Activated CD4-positive, alpha-beta T cell treated with anti-CD3 and anti-CD28 coated beads, Interleukin-2, amount 10 ng/mL, durations not matched to agents 7 days and 5 days (primary cell): ENCODE measurements around the gene NECTIN1. TPM values are rescaled to one million over a fixed set of nuclear protein-coding genes. Genes with fewer than 3 reads are reported as not detected.

Experiments used
- CTCF ChIA-PET: fragments of 350-600 bp; sonication (Branson Sonifier 250); formaldehyde crosslinking; loops from one replicate; lab custom pipeline; 2021; ENCODE audit warnings: antibody characterized with exemption; lab: Charles Lee
- POLR2A ChIA-PET: fragments of 350-600 bp; sonication (Branson Sonifier 250); formaldehyde crosslinking; loops from one replicate; lab custom pipeline; 2021; ENCODE audit warnings: antibody characterized with exemption; lab: Charles Lee
- DNase-seq: peaks from one replicate; pipeline ENCODE4 v3.0.0-alpha.2; 2020
- H3K27ac Mint-ChIP-seq: one replicate; pipeline ENCODE4 v1.8.0; 2021; ENCODE audit warnings: mild to moderate bottlenecking, moderate library complexity, mixed read lengths
- H3K27me3 Mint-ChIP-seq: one replicate; pipeline ENCODE4 v1.8.0; 2021; ENCODE audit warnings: mixed read lengths
- H3K36me3 Mint-ChIP-seq: one replicate; pipeline ENCODE4 v1.8.0; 2021; ENCODE audit warnings: low read depth, mixed read lengths
- H3K4me1 Mint-ChIP-seq: one replicate; pipeline ENCODE4 v1.8.0; 2021; ENCODE audit warnings: mixed read lengths
- H3K4me3 Mint-ChIP-seq: one replicate; pipeline ENCODE4 v1.8.0; 2021; ENCODE audit warnings: mild to moderate bottlenecking, moderate library complexity, mixed read lengths
- H3K9me3 Mint-ChIP-seq: one replicate; pipeline ENCODE4 v1.8.0; 2021; ENCODE audit warnings: mixed read lengths
- total RNA-seq, 2 experiments: library from RNA; stranded (reverse); gene quantifications; one replicate each; pipeline ENCODE4 v1.2.3, GENCODE V29; 2021

Gene NECTIN1
- total RNA-seq, 2 experiments from 2014 or later: 0.21 to 0.30 TPM

DNA sequence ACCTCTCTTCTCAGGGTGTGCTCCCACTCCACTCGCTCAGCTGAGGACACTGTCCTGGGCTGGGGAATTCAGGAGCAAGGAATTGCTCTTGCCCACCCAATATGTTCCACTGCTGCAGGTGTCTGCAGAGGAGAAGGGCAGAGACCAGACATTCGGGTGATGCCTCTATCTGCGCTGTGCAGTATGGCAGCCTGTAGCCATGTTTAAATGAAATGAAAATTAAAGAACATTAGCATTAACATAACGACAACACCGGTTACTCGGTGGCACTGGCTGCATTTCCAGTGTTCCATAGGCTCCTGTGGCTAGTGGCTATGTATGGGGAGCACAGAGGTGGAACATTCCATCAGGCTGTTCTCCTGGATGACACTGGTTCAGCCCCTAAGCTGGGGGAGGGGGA lies 104.4 kb downstream of the NECTIN1 start:
- H3K36me3 Mint-ChIP-seq: no peaks in the 10 kb centered on the region
- DNase-seq: no peak
- peaks cover 3% of the 10 kb centered on the region for H3K27me3 Mint-ChIP-seq
- ChIA-PET CTCF (interaction anchor here (0.7 kb wide), 1 partner anchor 59 kb away, joined by 3 read pairs; no protein-coding TSS in a partner anchor), POLR2A (no interaction called here)
- no peak overlapping the region for H3K4me3 Mint-ChIP-seq
- H3K4me1 Mint-ChIP-seq: no peaks in the 10 kb centered on the region
- H3K9me3 Mint-ChIP-seq: no peaks in the 10 kb centered on the region
- no peak overlapping the region for H3K27ac Mint-ChIP-seq

DNA sequence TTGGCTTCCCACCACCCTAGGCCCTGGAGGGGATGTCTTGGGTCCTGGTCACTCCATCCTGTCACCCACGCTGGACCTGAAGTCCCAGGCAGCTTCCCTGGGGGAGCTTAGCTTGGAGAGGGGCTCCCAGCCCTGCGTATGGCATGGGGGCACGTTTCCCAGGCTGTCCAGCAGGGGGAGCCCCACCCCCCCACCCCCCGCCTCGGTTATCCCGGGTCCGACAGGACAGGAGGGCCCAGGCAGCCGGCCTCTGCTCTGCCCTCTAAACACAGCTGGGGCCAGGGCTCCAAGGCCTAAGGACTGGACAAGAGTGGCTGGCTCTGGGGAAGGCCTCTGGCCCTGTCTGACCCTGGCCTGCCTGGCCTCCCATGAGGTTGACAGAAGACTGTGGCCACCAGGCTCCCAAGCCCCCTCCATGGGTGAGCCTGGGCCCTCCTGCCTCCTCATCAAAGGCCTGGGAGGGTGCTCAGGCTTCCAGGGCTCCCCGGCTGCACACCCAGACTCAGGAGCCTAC lies 104.8 kb downstream of the NECTIN1 start:
- no peaks in the 10 kb centered on the region for H3K9me3 Mint-ChIP-seq
- H3K36me3 Mint-ChIP-seq: no peaks in the 10 kb centered on the region
- POLR2A ChIA-PET: no interaction called here
- H3K4me1 Mint-ChIP-seq: no peaks in the 10 kb centered on the region
- no peak overlapping the region for H3K4me3 Mint-ChIP-seq
- DNase-seq: no peak
- CTCF ChIA-PET: interaction anchor here (0.7 kb wide), 1 partner anchor 59 kb away, joined by 3 read pairs; no protein-coding TSS in a partner anchor
- H3K27ac Mint-ChIP-seq: no peak overlapping the region
- H3K27me3 Mint-ChIP-seq: peaks cover 3% of the 10 kb centered on the region

DNA sequence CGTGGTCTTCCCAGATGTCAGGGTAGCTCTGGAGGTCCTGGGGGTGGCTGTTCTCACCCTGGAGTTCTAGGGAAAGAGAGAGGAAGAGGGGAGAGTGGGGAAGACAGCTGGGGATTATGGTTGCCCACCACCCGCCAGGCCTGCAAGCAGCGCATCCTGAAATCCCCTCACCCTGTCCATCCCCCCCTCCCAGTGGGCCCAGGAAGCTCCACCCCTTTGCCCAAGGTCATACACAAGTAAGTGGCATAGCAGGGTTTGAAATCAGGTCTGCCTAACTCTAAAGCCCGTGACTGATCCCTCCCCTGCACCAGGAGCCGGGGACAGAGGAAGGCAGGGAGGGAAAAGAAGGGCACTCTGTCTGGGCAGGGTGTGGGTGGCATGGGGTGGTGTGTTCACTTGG lies 105.3 kb downstream of the NECTIN1 start:
- Mint-ChIP-seq H3K9me3 (no peaks in the 10 kb centered on the region), H3K27ac (no peak overlapping the region), H3K4me3 (no peak overlapping the region), H3K36me3 (no peaks in the 10 kb centered on the region), H3K4me1 (no peaks in the 10 kb centered on the region), H3K27me3 (peaks cover 3% of the 10 kb centered on the region)
- no peak for DNase-seq
- ChIA-PET CTCF (no interaction called here), POLR2A (no interaction called here)

DNA sequence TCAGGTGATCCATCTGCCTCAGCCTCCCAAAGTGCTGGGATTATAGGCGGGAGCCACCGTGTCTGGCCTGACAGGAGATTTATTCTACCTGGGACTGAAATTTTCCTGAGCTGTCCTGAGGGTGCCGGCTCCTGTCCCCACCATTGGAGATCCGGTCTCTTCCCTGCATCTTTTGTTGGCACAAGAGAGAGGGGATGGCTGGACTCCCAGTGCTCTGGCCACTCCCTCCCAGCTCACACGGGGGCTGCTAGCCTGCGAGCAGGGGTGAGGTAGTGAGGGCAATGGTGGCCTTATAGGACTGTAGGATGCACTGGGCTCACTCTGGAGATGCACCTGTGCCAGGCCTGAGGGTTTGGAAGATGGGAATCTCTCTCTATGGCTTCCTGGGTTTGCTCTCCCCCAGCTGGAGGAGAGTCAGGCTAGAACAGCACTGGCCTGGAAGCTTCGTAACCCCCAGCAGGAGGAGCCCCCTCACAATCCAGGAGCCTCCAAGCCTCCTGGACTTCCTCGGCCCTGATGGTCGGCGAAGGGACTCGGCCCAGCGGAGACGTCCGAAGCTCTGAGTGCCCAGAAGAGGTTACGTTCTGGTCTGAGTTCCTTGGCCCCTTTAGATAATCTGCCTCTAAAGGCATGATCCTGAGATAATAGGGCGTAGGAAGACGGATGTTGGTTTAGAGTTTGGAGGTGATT lies 106.4 kb downstream of the NECTIN1 start:
- Mint-ChIP-seq H3K27ac (no peak overlapping the region), H3K9me3 (no peaks in the 10 kb centered on the region), H3K36me3 (no peaks in the 10 kb centered on the region), H3K27me3 (peaks cover 5% of the 10 kb centered on the region), H3K4me3 (no peak overlapping the region), H3K4me1 (no peaks in the 10 kb centered on the region)
- CTCF ChIA-PET: no interaction called here
- POLR2A ChIA-PET: no interaction called here
- no peak for DNase-seq

DNA sequence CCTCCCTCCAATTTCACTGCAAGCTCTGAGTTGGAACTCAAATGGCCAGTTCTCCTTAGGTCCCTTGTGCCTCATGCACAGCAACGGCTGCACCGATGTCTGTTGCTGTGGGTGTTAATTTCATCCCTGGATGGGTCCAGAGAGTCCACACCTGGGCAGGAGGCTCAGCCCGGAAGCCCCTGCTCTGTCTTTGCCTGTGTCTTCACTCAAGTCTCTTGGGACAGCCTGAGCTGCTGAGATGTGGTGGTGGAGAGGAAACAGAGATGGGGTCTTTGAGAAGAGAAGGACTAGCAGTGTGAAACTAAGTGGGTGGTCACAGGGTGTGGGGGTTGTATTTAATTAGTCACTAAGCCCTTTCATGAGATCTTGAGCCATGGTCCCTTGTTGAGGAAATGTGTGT lies 109.3 kb downstream of the NECTIN1 start:
- no peaks in the 10 kb centered on the region for H3K9me3 Mint-ChIP-seq
- CTCF ChIA-PET: no interaction called here
- no peak overlapping the region for H3K4me3 Mint-ChIP-seq
- DNase-seq: no peak
- peaks cover 2% of the 10 kb centered on the region for H3K4me1 Mint-ChIP-seq
- H3K36me3 Mint-ChIP-seq: no peaks in the 10 kb centered on the region
- no peak overlapping the region for H3K27ac Mint-ChIP-seq
- POLR2A ChIA-PET: no interaction called here
- H3K27me3 Mint-ChIP-seq: peaks cover 5% of the 10 kb centered on the region

DNA sequence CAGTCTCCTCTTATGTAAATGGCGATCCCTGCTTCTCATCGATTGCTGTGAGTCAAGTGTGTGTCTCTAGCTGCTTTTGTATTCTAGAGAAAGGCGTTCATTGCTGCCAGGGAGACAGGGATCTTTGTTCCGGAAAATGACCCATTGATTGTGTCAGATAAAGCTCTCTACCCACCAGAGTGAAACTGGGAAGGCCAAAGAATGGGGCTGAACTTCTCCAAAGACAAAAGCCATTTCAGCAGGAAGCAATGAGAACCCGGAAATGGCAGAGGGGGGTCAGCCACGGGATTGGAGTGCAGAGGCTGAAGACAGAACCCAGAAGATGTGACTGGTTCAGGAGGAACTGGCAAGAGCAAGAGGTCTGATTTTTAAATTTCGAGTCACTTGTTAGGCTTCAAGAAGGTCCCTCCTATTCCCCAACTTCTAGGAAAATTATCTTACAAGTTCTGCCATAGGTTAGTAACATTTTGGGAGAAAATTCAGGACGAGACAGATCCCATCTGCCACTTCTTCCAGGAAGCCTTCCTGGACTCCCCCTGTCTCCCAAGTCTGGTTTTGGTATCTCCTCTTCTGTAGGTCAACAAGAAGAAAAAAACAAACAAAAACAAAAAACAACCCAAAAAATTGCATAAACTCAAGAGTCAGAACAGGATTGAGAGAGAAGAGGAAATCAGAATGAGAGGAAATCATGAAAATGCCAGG lies 110.6 kb downstream of the NECTIN1 start:
- Mint-ChIP-seq H3K27me3 (peaks cover 5% of the 10 kb centered on the region), H3K4me1 (peaks cover 2% of the 10 kb centered on the region), H3K27ac (no peak overlapping the region), H3K36me3 (no peaks in the 10 kb centered on the region), H3K4me3 (no peak overlapping the region), H3K9me3 (no peaks in the 10 kb centered on the region)
- CTCF ChIA-PET: no interaction called here
- POLR2A ChIA-PET: no interaction called here
- no peak for DNase-seq

DNA sequence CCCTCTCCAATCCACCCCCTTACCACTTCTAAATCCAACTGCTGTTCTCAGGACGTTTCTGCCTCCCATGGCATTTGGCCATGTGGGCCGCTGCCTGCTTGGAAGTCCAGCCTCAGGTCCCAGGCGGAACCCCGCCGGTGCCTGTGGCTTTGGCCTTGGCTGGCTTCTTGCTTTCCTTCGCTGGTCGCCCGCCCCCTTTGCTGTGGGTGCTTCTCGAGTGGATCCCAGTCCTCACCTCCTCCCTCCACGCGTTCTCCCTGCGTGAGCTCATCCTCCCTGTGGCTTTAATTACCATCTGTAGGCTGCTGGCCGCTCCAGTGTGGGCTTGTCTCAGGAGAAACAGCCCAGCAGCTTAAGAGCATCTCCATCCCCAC lies 111.7 kb downstream of the NECTIN1 start:
- H3K4me3 Mint-ChIP-seq: no peak overlapping the region
- H3K27me3 Mint-ChIP-seq: peaks cover 5% of the 10 kb centered on the region
- no peak for DNase-seq
- H3K9me3 Mint-ChIP-seq: no peaks in the 10 kb centered on the region
- ChIA-PET POLR2A (no interaction called here), CTCF (interaction anchor here (0.7 kb wide), 1 partner anchor 14 kb away, joined by 3 read pairs; no protein-coding TSS in a partner anchor)
- peaks cover 2% of the 10 kb centered on the region for H3K4me1 Mint-ChIP-seq
- no peak overlapping the region for H3K27ac Mint-ChIP-seq
- no peaks in the 10 kb centered on the region for H3K36me3 Mint-ChIP-seq

DNA sequence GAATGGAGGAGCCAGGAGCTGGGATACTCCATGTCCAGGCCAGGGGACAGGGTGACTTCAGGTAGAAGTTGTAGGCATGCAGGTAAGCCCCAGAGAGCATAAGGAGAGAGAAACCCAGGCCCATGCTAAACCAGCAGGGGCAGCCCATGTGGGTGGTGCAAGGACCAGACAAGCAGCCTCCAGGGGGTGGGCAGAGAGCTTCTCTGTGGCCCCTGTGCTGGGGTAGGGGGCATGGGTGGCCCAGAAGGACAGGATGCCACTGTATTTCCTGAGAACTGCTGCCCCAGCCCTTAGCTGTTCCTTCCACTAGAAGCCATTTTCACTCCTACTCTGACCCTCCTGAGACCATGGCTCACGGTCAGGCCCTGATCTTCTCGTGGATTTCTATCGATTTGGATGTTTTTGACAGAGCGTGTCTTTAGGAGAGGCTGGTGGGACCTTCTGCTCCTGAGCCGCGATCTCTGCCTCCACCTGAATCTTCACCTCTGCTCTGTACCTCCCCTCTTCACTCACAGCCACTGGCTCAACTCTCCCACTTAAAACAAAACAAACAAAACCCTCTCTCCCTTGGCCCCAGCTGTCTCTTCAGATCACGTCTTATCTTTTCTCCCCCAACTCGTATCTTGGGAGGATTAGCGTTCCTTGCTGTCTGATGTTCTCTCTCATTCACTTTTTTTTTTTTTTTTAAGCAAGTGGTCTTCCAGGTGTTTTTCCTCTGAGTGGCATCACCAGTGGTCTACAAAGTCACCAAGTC lies 112.2 kb downstream of the NECTIN1 start:
- DNase-seq: no peak
- H3K27me3 Mint-ChIP-seq: peaks cover 5% of the 10 kb centered on the region
- H3K4me1 Mint-ChIP-seq: peaks cover 2% of the 10 kb centered on the region
- no peaks in the 10 kb centered on the region for H3K36me3 Mint-ChIP-seq
- H3K9me3 Mint-ChIP-seq: no peaks in the 10 kb centered on the region
- no peak overlapping the region for H3K4me3 Mint-ChIP-seq
- H3K27ac Mint-ChIP-seq: no peak overlapping the region
- POLR2A ChIA-PET: no interaction called here
- CTCF ChIA-PET: interaction anchor here (0.7 kb wide), 1 partner anchor 13 kb away, joined by 3 read pairs; no protein-coding TSS in a partner anchor

DNA sequence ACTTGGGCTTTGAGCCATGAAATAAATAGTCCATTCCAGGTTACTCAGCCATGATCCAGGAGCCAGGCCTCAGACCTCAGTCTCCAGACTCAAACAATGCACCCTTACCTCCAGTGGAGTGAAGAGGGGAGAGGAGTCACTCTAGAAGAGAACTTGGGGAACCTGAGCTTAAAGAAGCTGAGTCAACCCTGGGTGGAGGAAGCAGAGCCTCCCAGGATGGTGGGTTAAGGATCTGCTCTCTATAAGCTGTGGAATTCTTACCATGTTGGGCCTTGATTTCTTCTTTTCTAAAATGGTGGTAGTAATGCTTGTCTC lies 113.2 kb downstream of the NECTIN1 start:
- no peak overlapping the region for H3K27ac Mint-ChIP-seq
- peaks cover 2% of the 10 kb centered on the region for H3K4me1 Mint-ChIP-seq
- CTCF ChIA-PET: no interaction called here

DNA sequence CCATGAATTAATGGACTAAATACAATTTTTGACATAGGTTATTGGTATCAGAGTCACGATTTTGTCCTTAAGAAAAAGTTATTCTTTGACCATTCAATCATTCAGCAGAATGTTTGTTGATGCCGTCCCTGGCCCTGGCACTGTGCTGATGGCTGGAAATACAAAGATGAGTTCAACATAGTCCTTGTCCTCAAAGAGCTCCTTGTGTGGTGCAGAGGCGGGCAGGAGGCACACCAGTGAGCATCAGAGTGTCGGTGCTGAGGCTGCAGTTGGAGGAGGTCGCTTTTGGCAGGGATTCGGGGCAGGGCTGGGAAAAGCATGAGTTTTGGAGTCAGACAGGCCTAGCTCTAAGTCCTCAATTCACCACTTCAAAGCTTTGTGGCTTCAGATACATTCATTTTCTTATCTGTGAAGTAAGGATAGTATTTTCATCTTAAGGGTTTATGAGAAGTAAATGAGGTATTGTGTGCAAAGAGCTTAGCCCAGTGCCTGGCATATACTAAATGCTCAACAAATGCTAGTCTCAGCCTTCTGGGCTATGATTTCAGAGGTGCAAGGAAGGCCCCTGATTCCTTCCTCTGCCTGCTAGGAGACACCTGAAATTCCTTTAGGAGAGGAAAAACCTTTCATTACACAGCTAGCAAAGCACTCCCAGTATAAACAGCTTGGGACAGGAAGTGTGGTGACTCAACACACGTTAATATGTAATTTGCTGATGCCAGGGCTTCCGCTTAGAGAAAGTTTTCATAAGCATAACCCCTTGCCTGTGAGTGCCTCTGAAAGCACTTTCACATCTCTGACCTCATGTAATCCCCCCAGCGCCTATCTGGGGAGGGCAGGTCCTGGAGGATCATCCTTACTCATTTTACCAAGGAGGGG lies 113.8 kb downstream of the NECTIN1 start:
- H3K36me3 Mint-ChIP-seq: no peaks in the 10 kb centered on the region
- H3K4me3 Mint-ChIP-seq: no peak overlapping the region
- H3K9me3 Mint-ChIP-seq: no peaks in the 10 kb centered on the region
- CTCF ChIA-PET: no interaction called here
- H3K27me3 Mint-ChIP-seq: peaks cover 2% of the 10 kb centered on the region
- DNase-seq: no peak
- peaks cover 2% of the 10 kb centered on the region for H3K4me1 Mint-ChIP-seq
- POLR2A ChIA-PET: no interaction called here
- no peak overlapping the region for H3K27ac Mint-ChIP-seq

More for the DNA sequence above, 113.2 kb downstream of the NECTIN1 start:
- POLR2A ChIA-PET: no interaction called here
- Mint-ChIP-seq H3K9me3 (no peaks in the 10 kb centered on the region), H3K4me3 (no peak overlapping the region), H3K36me3 (no peaks in the 10 kb centered on the region), H3K27me3 (peaks cover 5% of the 10 kb centered on the region)
- DNase-seq: no peak

DNA sequence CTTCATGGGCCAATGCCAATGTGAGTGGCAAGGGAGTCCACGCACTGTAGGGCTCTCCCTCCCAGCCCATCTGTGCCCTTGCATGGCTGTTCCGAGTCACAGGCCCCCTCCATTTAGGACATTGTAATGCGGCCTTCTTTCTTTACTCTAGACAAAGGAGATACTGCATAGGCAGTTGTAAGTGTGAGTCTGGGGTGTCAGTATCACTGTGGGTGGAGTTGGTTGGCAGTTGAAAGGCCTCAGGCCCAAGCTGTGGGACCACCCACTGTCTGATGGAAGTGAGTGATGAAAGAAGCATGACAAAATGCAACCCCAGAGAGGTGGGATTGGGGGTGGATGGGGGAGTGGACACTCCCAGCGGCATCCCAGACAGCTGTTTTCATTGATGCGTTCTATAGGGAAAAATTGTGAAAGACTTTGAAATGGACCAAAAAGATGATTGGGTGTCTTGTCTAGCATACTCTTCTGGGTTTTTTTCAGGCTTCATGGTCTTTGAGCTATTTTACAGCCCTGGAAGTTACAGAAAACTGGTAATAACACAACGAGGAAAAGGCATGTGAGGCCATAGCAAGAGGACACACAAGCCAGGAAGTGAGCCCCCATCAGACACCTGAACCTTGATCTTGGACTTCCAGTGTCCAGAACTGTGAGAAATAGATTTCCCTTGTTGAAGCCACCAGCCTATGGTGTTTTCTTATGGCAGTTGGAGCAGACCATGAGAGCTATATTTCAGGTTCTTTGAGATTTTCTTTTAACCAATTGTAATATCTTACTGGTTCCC lies 114.6 kb downstream of the NECTIN1 start:
- Mint-ChIP-seq H3K27me3 (peaks cover 2% of the 10 kb centered on the region), H3K9me3 (no peaks in the 10 kb centered on the region), H3K4me3 (no peak overlapping the region), H3K36me3 (no peaks in the 10 kb centered on the region), H3K4me1 (peaks cover 2% of the 10 kb centered on the region), H3K27ac (no peak overlapping the region)
- POLR2A ChIA-PET: no interaction called here
- no peak for DNase-seq
- CTCF ChIA-PET: no interaction called here

DNA sequence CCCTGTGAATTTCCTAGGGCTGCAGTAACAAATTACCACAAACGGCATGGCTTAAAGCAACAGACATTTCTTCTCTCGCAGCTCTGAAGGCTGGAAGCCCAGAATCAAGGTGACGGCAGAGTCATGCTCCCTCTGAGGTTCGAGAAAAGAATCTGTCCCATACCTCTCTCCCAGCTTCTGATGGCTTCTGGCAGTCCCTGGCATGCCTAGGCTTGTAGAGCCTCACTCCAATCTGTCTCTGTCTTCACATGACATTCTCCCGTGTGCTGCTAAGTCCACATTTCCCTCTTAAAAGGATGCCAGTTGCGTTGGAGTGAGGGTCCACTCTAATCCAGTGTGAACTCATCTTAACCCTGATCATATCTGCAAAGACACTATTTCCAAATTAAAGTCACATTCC lies 116.2 kb downstream of the NECTIN1 start:
- Mint-ChIP-seq H3K27ac (no peak overlapping the region), H3K4me1 (peaks cover 2% of the 10 kb centered on the region), H3K36me3 (no peaks in the 10 kb centered on the region), H3K4me3 (no peak overlapping the region), H3K27me3 (no peaks in the 10 kb centered on the region), H3K9me3 (no peaks in the 10 kb centered on the region)
- POLR2A ChIA-PET: no interaction called here
- DNase-seq: no peak
- CTCF ChIA-PET: no interaction called here
